Measurements from ENCODE around the gene EP400.

EP400 gene

GRCh38 chr12:132108211-132108832 lies 158.6 kb downstream of the EP400 start:
- DNase-seq (ENCODE audit: low read depth), result no peak
- no peak for TF ChIP-seq POLR2A (IDR thresholded peaks at IDR 0.05; ENCODE audit: extremely low read depth, insufficient read length)
- TF ChIP-seq, protein P1, sequence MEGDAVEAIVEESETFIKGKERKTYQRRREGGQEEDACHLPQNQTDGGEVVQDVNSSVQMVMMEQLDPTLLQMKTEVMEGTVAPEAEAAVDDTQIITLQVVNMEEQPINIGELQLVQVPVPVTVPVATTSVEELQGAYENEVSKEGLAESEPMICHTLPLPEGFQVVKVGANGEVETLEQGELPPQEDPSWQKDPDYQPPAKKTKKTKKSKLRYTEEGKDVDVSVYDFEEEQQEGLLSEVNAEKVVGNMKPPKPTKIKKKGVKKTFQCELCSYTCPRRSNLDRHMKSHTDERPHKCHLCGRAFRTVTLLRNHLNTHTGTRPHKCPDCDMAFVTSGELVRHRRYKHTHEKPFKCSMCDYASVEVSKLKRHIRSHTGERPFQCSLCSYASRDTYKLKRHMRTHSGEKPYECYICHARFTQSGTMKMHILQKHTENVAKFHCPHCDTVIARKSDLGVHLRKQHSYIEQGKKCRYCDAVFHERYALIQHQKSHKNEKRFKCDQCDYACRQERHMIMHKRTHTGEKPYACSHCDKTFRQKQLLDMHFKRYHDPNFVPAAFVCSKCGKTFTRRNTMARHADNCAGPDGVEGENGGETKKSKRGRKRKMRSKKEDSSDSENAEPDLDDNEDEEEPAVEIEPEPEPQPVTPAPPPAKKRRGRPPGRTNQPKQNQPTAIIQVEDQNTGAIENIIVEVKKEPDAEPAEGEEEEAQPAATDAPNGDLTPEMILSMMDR (IDR thresholded peaks at IDR 0.05; ENCODE audit: low read depth, low read length), result no peak
- TF ChIP-seq MYC (IDR thresholded peaks at IDR 0.05; ENCODE audit: low read depth, low read length), result no peak
- TF ChIP-seq, protein P2, sequence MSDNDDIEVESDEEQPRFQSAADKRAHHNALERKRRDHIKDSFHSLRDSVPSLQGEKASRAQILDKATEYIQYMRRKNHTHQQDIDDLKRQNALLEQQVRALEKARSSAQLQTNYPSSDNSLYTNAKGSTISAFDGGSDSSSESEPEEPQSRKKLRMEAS (IDR thresholded peaks at IDR 0.05; ENCODE audit: low read depth, low read length), result no peak
- no peak overlapping the region for H3K4me3 ChIP-seq (ENCODE audit: low read depth, low read length)

- no peak for DNase-seq (ENCODE audit: low read depth)
- TF ChIP-seq, protein P1 (IDR thresholded peaks at IDR 0.05; ENCODE audit: low read depth, low read length), result no peak
- TF ChIP-seq MYC (IDR thresholded peaks at IDR 0.05; ENCODE audit: low read depth, low read length) (no peak), POLR2A (IDR thresholded peaks at IDR 0.05; ENCODE audit: extremely low read depth, insufficient read length) (no peak)
- TF ChIP-seq, protein P2 (IDR thresholded peaks at IDR 0.05; ENCODE audit: low read depth, low read length), result no peak
- no peak overlapping the region for H3K4me3 ChIP-seq (ENCODE audit: low read depth, low read length)
Measured at GRCh38 chr12:132109741-132110140, 160.0 kb downstream of the EP400 start.

GRCh38 chr12:132110677-132111076 lies 160.9 kb downstream of the EP400 start:
- TF ChIP-seq, protein P1 (IDR thresholded peaks at IDR 0.05; ENCODE audit: low read depth, low read length), result no peak
- TF ChIP-seq, protein P2 (IDR thresholded peaks at IDR 0.05; ENCODE audit: low read depth, low read length), result no peak
- no peak for TF ChIP-seq MYC (IDR thresholded peaks at IDR 0.05; ENCODE audit: low read depth, low read length)
- TF ChIP-seq POLR2A (IDR thresholded peaks at IDR 0.05; ENCODE audit: extremely low read depth, insufficient read length), result no peak
- no peak for DNase-seq (ENCODE audit: low read depth)
- H3K4me3 ChIP-seq (ENCODE audit: low read depth, low read length), result no peak overlapping the region

GRCh38 chr12:132111654-132112304 lies 162.0 kb downstream of the EP400 start:
- no peak for DNase-seq (ENCODE audit: low read depth)
- no peak overlapping the region for H3K4me3 ChIP-seq (ENCODE audit: low read depth, low read length)
- no peak for TF ChIP-seq MYC (IDR thresholded peaks at IDR 0.05; ENCODE audit: low read depth, low read length)
- TF ChIP-seq, protein P2 (IDR thresholded peaks at IDR 0.05; ENCODE audit: low read depth, low read length), result no peak
- TF ChIP-seq, protein P1 (IDR thresholded peaks at IDR 0.05; ENCODE audit: low read depth, low read length), result no peak
- no peak for TF ChIP-seq POLR2A (IDR thresholded peaks at IDR 0.05; ENCODE audit: extremely low read depth, insufficient read length)

DNA sequence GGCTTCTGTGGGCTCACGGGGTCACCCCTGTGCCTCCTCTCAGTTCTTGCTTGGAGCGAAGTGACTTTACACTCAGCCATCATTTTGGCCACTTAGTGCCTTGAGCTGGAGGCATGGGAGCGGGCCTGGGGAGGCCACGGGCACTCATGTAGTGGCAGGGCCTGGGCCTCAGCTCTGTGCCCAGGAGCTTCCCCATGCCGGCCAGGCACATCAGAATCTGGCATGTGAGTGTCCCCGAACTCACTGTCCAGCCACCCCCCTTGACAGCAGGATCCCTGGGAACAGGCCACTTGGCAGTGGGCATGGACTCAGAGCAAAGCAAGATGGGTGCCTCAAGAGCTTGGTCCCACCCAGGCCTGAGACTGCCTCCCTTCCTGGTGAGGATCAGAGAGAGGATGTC lies 164.9 kb downstream of the EP400 start:
- no peak overlapping the region for H3K4me3 ChIP-seq (ENCODE audit: low read depth, low read length)
- DNase-seq (ENCODE audit: low read depth), result no peak
- TF ChIP-seq MYC (IDR thresholded peaks at IDR 0.05; ENCODE audit: low read depth, low read length), result no peak
- TF ChIP-seq, protein P2 (IDR thresholded peaks at IDR 0.05; ENCODE audit: low read depth, low read length), result no peak
- no peak for TF ChIP-seq POLR2A (IDR thresholded peaks at IDR 0.05; ENCODE audit: extremely low read depth, insufficient read length)
- TF ChIP-seq, protein P1 (IDR thresholded peaks at IDR 0.05; ENCODE audit: low read depth, low read length), result no peak

Data from NB4 (cell line).